ENCODE results near the gene ZC3H18.

DNA sequence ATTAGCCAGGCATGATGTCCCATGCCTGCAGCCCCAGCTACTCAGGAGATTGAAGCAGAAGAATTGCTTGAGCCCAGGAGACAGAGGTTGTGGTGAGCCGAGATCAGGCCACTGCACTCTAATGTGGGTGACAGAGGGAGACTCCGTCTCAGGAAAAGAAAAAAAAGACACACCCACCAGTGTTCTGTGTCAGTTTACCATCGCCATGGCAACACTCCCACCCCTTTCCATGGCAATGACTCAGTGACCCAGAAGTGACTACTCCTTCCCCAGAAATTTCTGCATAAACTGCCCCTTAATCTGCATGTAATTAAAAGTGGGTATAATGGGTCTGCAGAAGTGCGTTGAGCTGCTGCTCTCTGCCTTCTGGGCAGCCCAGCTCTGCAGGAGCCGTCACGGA is 4.0 kb upstream of the ZC3H18 start:
- TF ChIP-seq, protein P1, sequence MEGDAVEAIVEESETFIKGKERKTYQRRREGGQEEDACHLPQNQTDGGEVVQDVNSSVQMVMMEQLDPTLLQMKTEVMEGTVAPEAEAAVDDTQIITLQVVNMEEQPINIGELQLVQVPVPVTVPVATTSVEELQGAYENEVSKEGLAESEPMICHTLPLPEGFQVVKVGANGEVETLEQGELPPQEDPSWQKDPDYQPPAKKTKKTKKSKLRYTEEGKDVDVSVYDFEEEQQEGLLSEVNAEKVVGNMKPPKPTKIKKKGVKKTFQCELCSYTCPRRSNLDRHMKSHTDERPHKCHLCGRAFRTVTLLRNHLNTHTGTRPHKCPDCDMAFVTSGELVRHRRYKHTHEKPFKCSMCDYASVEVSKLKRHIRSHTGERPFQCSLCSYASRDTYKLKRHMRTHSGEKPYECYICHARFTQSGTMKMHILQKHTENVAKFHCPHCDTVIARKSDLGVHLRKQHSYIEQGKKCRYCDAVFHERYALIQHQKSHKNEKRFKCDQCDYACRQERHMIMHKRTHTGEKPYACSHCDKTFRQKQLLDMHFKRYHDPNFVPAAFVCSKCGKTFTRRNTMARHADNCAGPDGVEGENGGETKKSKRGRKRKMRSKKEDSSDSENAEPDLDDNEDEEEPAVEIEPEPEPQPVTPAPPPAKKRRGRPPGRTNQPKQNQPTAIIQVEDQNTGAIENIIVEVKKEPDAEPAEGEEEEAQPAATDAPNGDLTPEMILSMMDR (IDR thresholded peaks at IDR 0.05): no peak
- no peak for TF ChIP-seq POLR2A (IDR thresholded peaks at IDR 0.05)
